Esophagus squamous epithelium (tissue), 5 donors: ENCODE results near the gene DGUOK. TPM values are rescaled to one million over a fixed set of nuclear protein-coding genes. Genes with fewer than 3 reads are reported as not detected.

Source experiments
- DNase-seq: peaks from one replicate; lab custom pipeline; 2025; lab: John Stamatoyannopoulos, UW
- H3K27ac ChIP-seq, 4 donors: fragments of 200-600 bp; sonication (generic); one replicate each; pipeline ENCODE4 v1.5.1; 2016 to 2019; ENCODE audit warnings: mild to moderate bottlenecking in 1 of 4
- H3K27me3 ChIP-seq, 4 donors: fragments of 200-600 bp; sonication (generic); 1 replicate in 3 of 4; 2 replicates in 1 of 4; pipeline versions ENCODE4 v1.5.1 to v1.6.0; 2017 to 2021; ENCODE audit warnings: antibody characterized with exemption in 1 of 4
- H3K36me3 ChIP-seq, 3 donors: fragments of 200-600 bp; sonication (generic); one replicate each; pipeline ENCODE4 v1.5.1; 2016 to 2019
- H3K4me1 ChIP-seq, 3 donors: fragments of 200-600 bp; sonication (generic); one replicate each; pipeline ENCODE4 v1.5.1; 2017 to 2019
- H3K4me3 ChIP-seq, 4 donors: fragments of 200-600 bp; sonication (generic); 1 replicate in 3 of 4; 2 replicates in 1 of 4; pipeline ENCODE4 v1.5.1; 2016 to 2019; ENCODE audit warnings: mild to moderate bottlenecking in 2 of 4, moderate library complexity in 1 of 4
- H3K9me3 ChIP-seq, 3 donors: fragments of 200-600 bp; sonication (generic); one replicate each; pipeline ENCODE4 v1.5.1; 2016 to 2019
- POLR2A ChIP-seq, 4 donors: fragments of 450-650 bp; IDR thresholded peaks; one replicate each; pipeline ENCODE4 v1.6.1; 2017; ENCODE audit warnings: antibody characterized with exemption in 4 of 4, mild to moderate bottlenecking in 4 of 4, moderate library complexity in 3 of 4
- WGBS, 2 donors: methylation state at CpG; one replicate each; pipeline ENCODE4 v1.1.5; 2018; 5-methylcytosine and 5-hydroxymethylcytosine counted together
- intact Hi-C: fragments of 100-400 bp; cut with DNase I; formaldehyde crosslinking; loops from one replicate; pipeline ENCODE4 v1.15.0; 2022
- total RNA-seq, 4 donors: library from RNA; depleted of rRNA; stranded (reverse); fragments of >200 nt; gene quantifications; one replicate each; pipeline ENCODE4 v1.1.0, GENCODE V29; 2016
- TF ChIP-seq, protein P1 (sequence below), 6 experiments: fragments of 450-650 bp in 4 of 6; fragments of 200-600 bp in 2 of 6; sonication (generic) in 2 of 6; IDR thresholded peaks; one replicate each; pipeline ENCODE4 v1.5.1; 2016 to 2019; ENCODE audit warnings: antibody characterized with exemption in 6 of 6, mild to moderate bottlenecking in 4 of 6, moderate library complexity in 4 of 6
- donor health status: DM: yes; HTN: yes; CAD: no.

Gene DGUOK
- total RNA-seq, 4 donors from 2014 or later: 23.5 to 53.4 (median 40.2) TPM

DNA sequence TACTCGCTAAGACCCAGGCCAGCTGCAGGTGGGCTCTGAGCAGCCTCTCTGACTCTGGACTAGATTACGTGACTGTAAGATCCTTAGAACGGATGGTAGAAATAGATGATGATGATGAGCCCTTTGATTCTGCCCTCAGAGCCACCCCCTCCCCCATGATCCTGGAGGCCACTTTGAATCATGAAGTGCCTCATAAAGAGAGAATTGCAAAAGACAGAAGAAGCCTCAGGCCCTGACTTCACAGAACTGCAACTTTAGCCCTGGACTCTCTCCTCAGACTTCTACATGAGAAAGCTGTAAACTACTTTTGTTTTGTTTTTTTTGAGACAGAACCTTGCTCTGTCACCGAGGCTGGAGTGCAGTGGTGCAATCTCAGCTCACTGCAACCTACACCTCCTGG lies 42.7 kb downstream of the DGUOK start:
- TF ChIP-seq POLR2A (IDR thresholded peaks at IDR 0.05): no peak
- TF ChIP-seq, protein P1, sequence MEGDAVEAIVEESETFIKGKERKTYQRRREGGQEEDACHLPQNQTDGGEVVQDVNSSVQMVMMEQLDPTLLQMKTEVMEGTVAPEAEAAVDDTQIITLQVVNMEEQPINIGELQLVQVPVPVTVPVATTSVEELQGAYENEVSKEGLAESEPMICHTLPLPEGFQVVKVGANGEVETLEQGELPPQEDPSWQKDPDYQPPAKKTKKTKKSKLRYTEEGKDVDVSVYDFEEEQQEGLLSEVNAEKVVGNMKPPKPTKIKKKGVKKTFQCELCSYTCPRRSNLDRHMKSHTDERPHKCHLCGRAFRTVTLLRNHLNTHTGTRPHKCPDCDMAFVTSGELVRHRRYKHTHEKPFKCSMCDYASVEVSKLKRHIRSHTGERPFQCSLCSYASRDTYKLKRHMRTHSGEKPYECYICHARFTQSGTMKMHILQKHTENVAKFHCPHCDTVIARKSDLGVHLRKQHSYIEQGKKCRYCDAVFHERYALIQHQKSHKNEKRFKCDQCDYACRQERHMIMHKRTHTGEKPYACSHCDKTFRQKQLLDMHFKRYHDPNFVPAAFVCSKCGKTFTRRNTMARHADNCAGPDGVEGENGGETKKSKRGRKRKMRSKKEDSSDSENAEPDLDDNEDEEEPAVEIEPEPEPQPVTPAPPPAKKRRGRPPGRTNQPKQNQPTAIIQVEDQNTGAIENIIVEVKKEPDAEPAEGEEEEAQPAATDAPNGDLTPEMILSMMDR (IDR thresholded peaks at IDR 0.05): no peak
- H3K4me3 ChIP-seq: no peak overlapping the region
- intact Hi-C loops: no loop called here
- H3K27me3 ChIP-seq: no peaks in the 10 kb centered on the region
- no peak overlapping the region for H3K27ac ChIP-seq
- no peak for DNase-seq
- peaks cover 15 to 33% (median 18%) of the 10 kb centered on the region in 3 donors for H3K4me1 ChIP-seq
- H3K36me3 ChIP-seq: no peaks in the 10 kb centered on the region
- WGBS, 2 donors: 83 to 85% methylated on average over 4 of the region's 4 CpGs
- H3K9me3 ChIP-seq: no peaks in the 10 kb centered on the region

DNA sequence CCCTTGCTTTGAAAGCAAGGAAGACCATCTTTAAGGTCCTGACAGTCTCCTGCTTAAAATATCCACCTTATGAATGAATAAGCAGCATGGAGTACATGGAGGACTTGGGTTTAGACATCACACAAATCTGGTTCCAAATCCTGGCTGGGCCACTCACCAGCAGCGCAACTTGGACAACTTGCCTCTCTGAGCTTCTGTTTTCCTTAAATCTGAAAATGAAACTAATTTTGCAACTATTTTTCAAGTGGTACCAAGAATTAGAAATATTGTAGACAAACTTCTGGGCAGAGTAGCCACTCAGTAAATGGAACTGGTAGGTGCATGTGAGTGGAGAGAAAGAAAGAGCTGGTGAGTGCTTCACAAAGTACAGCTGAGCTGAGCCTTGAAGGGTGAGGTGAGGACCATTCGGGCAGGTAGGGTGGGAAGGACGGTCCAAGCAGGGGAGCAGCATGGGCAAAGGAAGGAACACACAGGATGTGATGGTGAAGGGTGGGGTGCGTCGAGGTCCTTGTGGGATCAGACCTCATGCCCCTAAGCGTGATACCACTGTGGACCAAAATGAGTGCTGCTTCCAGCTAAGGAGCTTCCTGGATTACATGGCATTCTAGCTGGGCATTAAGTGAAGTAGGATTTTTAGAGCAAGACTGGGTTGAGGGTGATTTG lies 43.6 kb downstream of the DGUOK start:
- intact Hi-C loops: no loop called here
- H3K4me1 ChIP-seq: peaks cover 15 to 40% (median 18%) of the 10 kb centered on the region in 3 donors
- WGBS, 2 donors: 69 to 87% methylated on average over 6 of the region's 6 CpGs
- H3K27ac ChIP-seq: peak overlapping the region in 3 of 4 donors; percentile 15 to 40 (median 33)
- H3K9me3 ChIP-seq: no peaks in the 10 kb centered on the region
- H3K4me3 ChIP-seq: no peak overlapping the region
- no peaks in the 10 kb centered on the region for H3K27me3 ChIP-seq
- no peak for DNase-seq
- no peaks in the 10 kb centered on the region for H3K36me3 ChIP-seq
- TF ChIP-seq POLR2A (IDR thresholded peaks at IDR 0.05): no peak
- TF ChIP-seq, protein P1 (IDR thresholded peaks at IDR 0.05): no peak

DNA sequence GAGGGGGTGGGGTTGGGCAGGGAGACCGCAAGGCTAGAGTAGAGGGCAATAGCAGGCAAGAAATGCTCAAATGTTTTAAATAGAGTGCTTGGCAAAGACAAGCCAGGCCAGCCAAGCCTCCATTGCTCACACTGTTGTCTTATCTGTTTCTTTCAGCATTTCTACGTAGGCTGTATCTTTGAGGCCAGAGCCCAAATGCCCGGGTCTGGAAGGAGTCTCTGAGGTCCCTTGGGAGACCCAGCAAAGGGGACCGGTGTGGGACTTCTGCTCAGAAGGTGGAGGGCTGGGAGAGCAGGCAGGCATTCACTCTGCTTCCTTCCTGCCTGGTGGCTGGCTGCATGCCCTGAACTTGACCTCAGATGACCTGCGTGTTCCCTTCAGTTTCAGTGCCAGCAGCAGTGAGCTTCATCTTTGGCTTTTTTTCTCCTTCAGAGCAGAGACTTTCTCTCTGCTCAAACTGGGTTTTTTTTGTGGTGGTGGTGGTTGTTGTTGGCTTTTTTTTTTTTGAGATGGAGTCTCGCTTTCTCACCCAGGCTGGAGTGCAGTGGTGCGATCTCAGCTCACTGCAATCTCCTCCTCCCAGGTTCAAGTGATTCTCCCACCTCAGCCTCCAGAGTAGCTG lies 44.3 kb downstream of the DGUOK start:
- no peak for TF ChIP-seq POLR2A (IDR thresholded peaks at IDR 0.05)
- TF ChIP-seq, protein P1 (IDR thresholded peaks at IDR 0.05): no peak
- intact Hi-C loops: no loop called here
- Histone ChIP-seq H3K27me3 (no peaks in the 10 kb centered on the region), H3K4me1 (peaks cover 15 to 45% (median 18%) of the 10 kb centered on the region in 3 donors), H3K4me3 (no peak overlapping the region), H3K36me3 (no peaks in the 10 kb centered on the region), H3K9me3 (no peaks in the 10 kb centered on the region), H3K27ac (peak overlapping the region in 3 of 4 donors; percentile 15 to 40 (median 33))
- DNase-seq: no peak
- WGBS, 2 donors: 34 to 51% methylated on average over 6 to 7 of the region's 7 CpGs

DNA sequence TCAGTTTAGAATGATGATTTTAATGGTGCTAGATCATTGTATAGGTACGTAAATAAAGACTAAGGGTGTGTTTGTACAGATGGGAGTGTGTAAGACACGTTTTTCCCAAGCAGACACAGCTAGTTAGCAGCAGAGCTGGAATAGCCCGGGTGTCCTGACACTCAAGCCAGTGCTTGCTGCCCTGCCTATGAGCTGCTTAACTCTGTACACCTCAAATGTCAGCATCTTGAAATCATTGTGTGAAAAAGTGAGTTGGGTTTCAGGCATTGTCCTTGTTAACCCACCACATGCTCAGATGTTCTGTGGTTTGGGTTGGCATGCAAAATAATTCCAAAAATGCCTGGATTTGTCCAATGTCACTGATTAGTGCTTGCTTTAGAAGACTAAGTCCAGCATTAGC lies 45.0 kb downstream of the DGUOK start:
- 53 to 69% methylated on average over 3 of the region's 3 CpGs for WGBS, 2 donors
- H3K27ac ChIP-seq: peak overlapping the region in 2 of 4 donors; percentile 33 to 40
- H3K27me3 ChIP-seq: no peaks in the 10 kb centered on the region
- intact Hi-C loops: no loop called here
- TF ChIP-seq POLR2A (IDR thresholded peaks at IDR 0.05): no peak
- TF ChIP-seq, protein P1 (IDR thresholded peaks at IDR 0.05): no peak
- no peaks in the 10 kb centered on the region for H3K9me3 ChIP-seq
- H3K36me3 ChIP-seq: no peaks in the 10 kb centered on the region
- no peak overlapping the region for H3K4me3 ChIP-seq
- peaks cover 15 to 45% (median 18%) of the 10 kb centered on the region in 3 donors for H3K4me1 ChIP-seq
- DNase-seq: no peak

DNA sequence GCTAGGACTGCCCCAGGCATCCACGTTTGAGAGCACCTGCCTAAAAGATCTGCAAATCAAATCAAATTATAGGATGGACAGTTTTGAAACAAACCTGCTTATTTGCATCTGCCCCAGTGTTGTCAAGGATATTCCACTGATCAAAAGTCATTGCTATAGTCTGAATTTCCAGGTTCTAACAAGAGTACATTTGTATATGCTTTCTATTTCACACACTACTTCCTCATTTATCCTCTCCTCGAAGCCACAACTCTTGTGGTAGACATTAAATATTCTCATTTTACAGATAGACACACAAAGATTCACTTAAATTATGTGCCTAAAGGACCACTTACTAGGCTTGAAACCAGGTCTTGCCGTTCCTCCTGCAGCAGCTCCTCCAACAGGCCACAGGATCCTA lies 46.2 kb downstream of the DGUOK start:
- Histone ChIP-seq H3K36me3 (no peaks in the 10 kb centered on the region), H3K9me3 (no peaks in the 10 kb centered on the region), H3K27ac (no peak overlapping the region), H3K4me1 (peaks cover 15 to 45% (median 18%) of the 10 kb centered on the region in 3 donors), H3K4me3 (no peak overlapping the region), H3K27me3 (no peaks in the 10 kb centered on the region)
- TF ChIP-seq, protein P1 (IDR thresholded peaks at IDR 0.05): no peak
- no peak for TF ChIP-seq POLR2A (IDR thresholded peaks at IDR 0.05)
- DNase-seq: no peak
- 61 to 69% methylated on average over 3 of the region's 3 CpGs for WGBS, 2 donors
- intact Hi-C loops: no loop called here
